T-helper 1 cell treated with Interleukin-12 subunit alpha and Interleukin-12 subunit beta and Interleukin-4 antibody, amounts not matched to agents 30 μg/mL and 1 μg/mL, for 36 hours (primary cell): Measurements from ENCODE around the gene TMEM184C.

Source experiments
- H3K27ac Mint-ChIP-seq: one replicate; pipeline ENCODE4 v1.8.0; 2021; ENCODE audit warnings: mild to moderate bottlenecking, mixed read lengths
- H3K27me3 Mint-ChIP-seq: one replicate; pipeline ENCODE4 v1.8.0; 2021; ENCODE audit warnings: low read depth, mixed read lengths
- H3K36me3 Mint-ChIP-seq: one replicate; pipeline ENCODE4 v1.8.0; 2021; ENCODE audit warnings: low read depth, mixed read lengths
- H3K4me1 Mint-ChIP-seq: one replicate; pipeline ENCODE4 v1.8.0; 2021; ENCODE audit warnings: low read depth, mixed read lengths
- H3K4me3 Mint-ChIP-seq: one replicate; pipeline ENCODE4 v1.8.0; 2021; ENCODE audit warnings: mild to moderate bottlenecking, moderate library complexity, mixed read lengths
- H3K9me3 Mint-ChIP-seq: one replicate; pipeline ENCODE4 v1.8.0; 2021; ENCODE audit warnings: mixed read lengths

Gene TMEM184C

GRCh38 chr4:147704846-147705245 is 87.6 kb downstream of the TMEM184C start:
- Mint-ChIP-seq H3K36me3 (no peaks in the 10 kb centered on the region), H3K4me3 (no peak overlapping the region), H3K4me1 (no peaks in the 10 kb centered on the region), H3K27me3 (peaks cover 16% of the 10 kb centered on the region), H3K9me3 (no peaks in the 10 kb centered on the region), H3K27ac (no peak overlapping the region)

- Mint-ChIP-seq H3K9me3 (no peaks in the 10 kb centered on the region), H3K4me3 (no peak overlapping the region), H3K36me3 (no peaks in the 10 kb centered on the region), H3K27ac (no peak overlapping the region), H3K27me3 (peaks cover 6% of the 10 kb centered on the region), H3K4me1 (no peaks in the 10 kb centered on the region)
These were observed 90.9 kb downstream of the TMEM184C start for GRCh38 chr4:147707892-147708672.

DNA sequence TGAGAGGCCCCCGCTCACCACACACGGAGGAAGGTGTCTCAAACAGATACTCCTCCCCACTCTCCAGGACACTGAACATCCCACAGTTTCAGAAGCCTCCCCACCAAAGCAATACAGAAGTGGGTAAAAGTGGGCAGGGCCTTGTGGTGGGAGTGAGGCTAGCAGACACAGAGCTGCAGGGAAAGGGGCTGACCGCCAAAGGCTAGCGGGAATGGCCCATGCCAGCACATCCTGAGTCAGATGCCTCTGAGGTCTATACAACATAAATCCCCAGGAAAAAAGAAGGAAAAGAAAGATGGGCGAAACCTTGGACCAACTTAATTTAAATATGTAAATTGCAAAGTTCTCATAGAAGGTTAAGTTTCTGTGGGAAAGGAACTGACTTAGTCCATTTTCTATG is 92.8 kb downstream of the TMEM184C start:
- Mint-ChIP-seq H3K27me3 (peaks cover 9% of the 10 kb centered on the region), H3K36me3 (no peaks in the 10 kb centered on the region), H3K4me1 (no peaks in the 10 kb centered on the region), H3K4me3 (no peak overlapping the region), H3K9me3 (no peaks in the 10 kb centered on the region), H3K27ac (no peak overlapping the region)

DNA sequence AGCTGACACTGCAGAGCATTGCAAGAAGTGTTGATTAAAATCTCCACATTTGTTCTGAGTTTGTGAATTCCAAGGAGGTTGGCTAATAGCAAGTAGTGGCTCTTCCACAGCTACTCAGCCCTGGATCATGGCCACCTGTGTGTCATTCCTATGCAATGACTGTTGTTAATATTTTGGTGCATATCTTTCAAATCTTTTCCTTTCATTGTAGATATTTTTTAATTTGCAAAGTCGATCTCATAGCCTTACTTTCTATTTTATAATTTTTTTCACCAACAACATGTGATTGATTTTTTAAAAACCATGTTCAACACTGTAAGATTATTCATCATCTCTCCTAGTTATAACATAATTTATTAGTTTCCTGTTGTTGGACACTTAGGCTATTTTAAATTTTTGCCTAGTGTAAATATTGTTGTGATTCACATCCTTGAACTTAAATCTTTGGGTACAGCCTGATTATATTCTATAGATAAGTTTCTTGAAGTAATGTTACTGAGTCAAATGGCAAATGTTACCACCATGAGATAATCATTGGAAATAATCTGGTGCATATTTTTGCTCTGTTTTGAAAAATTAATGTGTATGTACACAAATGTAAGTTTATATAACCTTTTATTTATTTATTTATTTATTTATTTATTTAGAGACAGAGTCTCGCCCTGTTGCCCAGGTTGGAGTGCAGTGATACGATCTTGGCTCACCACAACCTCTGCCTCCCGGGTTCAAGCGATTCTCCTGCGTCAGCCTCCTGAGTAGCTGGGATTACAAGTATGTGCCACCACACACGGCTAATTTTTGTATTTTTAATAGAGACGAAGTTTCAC is 97.6 kb downstream of the TMEM184C start:
- Mint-ChIP-seq H3K27me3 (peaks cover 21% of the 10 kb centered on the region), H3K27ac (no peak overlapping the region), H3K36me3 (no peaks in the 10 kb centered on the region), H3K4me3 (no peak overlapping the region), H3K9me3 (no peaks in the 10 kb centered on the region), H3K4me1 (peaks cover 4% of the 10 kb centered on the region)

- peaks cover 4% of the 10 kb centered on the region for H3K4me1 Mint-ChIP-seq
- peaks cover 21% of the 10 kb centered on the region for H3K27me3 Mint-ChIP-seq
- H3K9me3 Mint-ChIP-seq: no peaks in the 10 kb centered on the region
These were observed 100.7 kb downstream of the TMEM184C start for GRCh38 chr4:147717878-147718277.

More at GRCh38 chr4:147717878-147718277, 100.7 kb downstream of the TMEM184C start:
- Mint-ChIP-seq H3K27ac (no peak overlapping the region), H3K36me3 (no peaks in the 10 kb centered on the region), H3K4me3 (no peak overlapping the region)
